ENCODE measurements around the gene PYGO2.

PYGO2 gene

DNA sequence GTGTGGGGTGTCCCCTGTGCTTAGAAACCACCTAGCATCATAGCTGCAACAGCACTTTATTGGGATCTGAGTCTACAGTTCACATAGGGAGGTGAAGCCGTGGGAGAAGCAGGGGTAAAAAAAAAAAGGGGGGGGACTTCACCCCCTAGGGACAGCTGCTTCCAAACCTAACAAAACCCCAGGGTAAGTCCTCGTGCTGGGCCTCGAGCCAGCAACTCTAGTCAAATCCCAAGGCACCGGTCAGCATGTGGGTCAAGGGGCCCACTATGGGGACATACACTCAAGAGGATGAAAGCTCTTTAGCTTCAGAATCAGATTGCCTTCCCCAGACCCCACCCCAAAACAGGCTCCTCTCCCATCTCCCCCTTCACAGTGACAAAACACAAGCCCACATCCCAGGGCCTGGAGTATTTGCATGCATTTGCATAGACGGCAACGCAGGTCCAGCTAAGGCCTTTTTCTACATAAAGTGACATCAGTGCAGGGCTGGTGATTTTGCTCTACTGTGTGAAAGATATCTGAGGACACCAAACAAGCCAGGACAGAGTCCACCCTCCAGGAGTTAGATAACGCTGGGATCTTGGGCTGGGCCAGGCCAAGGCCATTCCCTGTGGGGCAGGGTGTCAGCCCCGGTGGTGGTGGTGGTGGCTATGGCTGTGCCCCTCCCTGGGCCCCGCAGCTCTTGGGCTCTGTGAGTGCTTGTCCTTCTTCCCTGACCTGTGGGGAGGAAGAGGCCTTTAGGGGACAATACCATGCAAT, 17.0 kb downstream of the PYGO2 start:
- DNase-seq (ENCODE audit: low read depth in 2 of 2, low spot score in 1 of 2): no peak

DNA sequence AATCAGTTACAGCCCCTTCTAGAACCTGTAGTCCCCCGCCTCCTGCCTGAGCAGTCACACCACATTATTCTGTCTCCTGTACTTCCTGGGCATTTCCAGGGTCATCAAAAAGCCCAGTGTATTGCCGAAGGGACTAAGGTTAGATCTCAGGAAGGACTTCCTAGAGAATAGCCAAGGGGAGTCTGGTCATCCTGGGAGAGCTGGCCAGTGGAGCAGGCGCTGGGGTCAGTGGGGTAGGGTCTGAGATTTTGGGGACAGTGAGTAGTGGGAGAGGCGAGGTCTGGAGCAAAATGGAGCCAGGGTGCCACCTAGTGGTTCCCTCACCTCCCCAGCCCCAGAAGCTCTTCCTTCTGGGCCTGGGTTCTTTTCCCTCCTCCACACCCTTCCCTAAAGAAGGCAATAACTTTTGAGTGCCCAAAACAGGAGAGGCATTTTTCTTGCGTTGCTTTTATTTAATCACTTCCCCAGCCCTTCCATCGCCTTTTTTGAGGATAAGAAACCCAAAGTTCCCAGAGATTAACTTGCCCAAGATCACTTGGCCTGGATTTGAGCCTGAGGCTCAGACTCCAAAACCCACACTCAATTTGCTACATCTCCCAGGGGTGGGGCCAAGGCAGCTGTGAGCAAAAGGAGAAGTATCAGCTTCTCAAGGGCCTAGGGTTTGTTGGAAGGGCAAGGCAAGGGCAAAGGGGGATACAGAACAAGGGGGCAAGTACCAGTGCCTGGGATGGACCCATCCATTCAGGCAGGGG, 17.8 kb downstream of the PYGO2 start:
- no peak for DNase-seq (ENCODE audit: low read depth in 2 of 2, low spot score in 1 of 2)

DNA sequence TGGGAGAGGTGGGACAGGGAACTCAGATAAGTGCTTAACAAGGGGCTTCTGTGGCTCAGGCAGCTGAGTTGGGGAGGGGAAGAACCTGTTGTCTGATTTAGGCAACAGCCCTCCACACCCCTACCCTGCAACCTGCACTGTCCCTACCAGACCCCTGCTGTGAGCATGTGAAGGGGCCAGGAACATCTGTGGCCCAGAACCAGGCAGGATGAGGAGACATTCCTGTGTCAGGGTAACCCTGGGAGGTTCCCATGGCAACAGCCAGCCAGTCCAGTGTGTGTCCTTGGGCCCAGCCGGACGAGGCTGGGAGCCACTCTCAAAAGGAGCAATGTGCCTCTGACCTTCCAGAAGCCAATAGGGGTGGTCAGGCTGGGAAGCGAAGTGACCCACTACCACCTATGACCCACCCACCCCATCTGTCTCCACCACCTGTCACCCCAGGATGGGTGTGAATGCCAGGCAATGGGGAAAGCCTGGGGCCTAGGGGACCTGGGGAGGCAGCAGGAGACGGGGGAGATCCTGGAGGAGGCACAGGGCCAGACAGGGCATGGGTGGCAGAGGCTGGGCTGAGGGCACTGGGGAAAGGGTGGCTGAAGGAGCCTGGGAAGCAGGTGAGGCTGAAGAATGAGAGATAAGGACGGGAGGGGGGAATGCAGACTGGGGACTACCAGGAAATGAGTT, 20.1 kb downstream of the PYGO2 start:
- no peak for DNase-seq (ENCODE audit: low read depth in 2 of 2, low spot score in 1 of 2)

DNA sequence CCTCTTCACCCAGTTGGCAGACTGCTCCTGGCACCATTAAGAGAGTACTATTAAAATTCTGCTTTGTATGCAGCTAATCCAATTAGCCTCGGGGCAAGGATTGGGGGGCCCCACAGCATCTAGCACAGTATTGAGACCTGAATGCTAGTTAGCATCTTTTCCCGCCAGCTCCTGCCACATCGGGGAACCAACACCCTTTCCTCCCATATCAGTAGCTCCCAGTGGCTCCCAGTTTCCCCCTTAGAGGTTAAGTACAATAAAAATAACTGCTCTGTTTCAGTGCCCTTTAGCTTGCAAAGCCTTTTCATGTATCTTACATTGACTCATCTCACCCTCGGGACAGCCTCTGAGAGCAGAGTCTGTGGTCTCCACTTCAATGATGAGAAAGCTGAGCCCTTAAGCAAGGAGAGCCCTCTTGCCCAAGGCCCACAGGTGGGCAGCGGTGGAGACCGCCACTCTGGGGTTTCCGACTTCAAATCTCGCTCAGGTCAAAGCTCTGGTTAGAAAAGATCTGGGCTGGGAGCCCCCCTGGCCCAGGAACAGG, 20.9 kb downstream of the PYGO2 start:
- no peak for DNase-seq (ENCODE audit: low read depth in 2 of 2, low spot score in 1 of 2)

DNA sequence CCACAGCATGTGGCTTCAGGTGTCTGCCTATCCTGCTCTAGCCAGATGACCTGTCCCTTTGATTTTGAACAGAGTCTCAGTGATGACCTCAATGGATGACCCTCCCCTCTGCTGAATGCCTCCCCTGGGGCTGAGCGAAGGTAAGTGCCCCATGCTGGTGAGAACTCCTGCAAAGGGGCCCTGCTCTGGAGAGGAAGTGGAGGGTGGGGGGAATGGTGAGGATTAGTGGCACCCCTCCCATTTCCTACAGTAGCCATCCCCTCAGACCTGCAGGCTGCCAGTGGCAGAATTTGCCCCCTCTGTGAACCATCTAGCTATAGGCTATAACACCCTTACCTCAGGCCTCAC, 21.4 kb downstream of the PYGO2 start:
- no peak for DNase-seq (ENCODE audit: low read depth in 2 of 2, low spot score in 1 of 2)

DNA sequence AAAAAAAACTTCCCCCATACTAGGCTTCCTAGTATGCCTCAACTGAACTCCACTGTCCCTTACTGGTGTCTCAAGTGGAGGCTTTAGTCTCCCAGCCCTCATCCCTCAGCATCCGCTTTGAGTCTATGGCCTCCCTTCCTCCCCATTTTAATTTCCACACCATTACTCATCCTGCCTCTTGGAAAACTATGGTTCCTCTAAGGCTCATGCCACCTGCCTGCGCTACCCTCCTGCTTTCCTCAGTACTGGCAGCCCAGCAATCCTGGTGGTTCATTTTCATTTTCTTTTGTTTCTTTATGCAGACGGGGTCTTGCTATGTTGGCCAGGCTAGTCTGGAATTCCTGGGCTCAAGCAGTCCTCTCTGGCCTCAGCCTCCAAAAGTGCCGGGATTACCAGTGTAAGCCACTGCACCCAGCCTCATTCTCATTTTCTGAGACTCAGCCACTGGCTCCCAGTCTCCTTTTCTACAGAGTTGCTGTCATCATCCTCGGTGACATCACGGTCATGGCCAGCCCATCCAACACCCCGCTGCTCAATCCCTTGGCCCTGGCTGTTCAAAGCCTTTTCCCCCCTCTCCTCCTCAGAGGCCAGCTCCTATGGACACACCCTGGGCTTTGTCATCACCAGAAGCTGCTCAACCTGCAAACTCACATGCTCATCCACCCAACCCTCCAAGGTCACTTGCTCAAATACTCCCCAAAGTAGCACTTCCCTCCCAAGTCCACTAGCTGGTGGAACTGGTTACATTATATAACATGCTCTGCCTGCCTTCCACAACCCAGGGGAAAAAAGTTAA, 22.8 kb downstream of the PYGO2 start:
- no peak for DNase-seq (ENCODE audit: low read depth in 2 of 2, low spot score in 1 of 2)

DNA sequence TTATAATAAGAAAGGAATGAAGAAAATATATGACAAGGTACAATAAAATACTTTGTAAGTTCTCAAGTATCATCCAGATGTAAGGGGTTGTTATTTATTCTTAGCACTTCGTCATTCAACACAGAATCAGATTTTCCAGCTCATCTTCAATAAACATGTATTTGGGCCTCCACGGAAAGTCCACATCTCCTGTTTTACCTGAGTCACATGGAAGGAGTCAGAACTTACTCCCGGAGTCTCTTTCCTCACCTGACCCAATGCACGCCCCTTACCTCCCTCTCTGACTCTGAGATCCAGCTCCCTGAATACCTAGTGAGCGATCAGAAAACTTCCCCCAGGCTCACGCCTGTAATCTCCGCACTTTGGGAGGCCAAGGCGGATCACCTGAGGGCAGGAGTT, 23.6 kb downstream of the PYGO2 start:
- DNase-seq (ENCODE audit: low read depth in 2 of 2, low spot score in 1 of 2): no peak

DNA sequence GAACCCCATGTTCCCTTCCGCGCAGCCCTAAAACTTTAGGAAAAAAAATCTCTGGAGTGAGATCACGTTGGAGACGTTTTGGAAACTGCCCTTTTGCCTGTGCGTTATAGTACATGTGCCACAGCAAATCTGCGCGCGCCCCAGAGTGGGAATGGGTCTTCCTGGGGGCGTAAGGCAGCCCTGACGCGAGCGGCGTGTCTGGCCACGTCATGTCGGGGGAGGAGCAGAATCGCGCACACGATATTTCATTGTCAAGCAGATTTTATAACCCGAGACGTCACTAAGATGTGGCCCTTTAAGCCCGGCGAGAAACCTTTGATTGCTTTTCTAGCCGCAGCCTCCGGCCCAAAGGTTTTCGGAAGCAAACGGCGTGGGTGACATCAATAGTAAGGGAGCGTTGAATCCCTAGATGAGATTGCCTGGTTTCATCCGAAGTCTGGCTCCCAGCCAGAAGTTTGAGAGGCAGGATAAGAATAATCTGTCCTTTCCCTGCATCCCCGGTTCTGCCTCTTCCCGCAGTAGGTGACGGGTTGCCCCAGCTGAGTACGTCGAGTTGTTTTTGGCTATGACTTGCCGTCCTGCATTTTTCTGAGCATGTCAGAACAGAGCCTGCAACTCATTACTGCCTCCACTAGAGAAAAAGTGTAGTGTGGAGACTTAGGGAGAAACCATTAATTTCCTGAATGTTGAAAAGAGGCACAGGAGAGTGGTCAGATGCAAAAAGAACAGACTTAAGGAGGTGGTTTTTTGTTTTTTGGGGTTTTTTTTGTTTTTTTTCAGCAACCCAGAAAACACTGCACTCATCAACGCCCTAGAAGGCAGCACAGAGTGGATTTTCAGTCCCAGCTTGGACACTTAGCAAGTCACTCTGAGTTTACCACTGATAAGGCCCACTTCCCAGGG, 24.2 kb downstream of the PYGO2 start:
- DNase-seq (ENCODE audit: low read depth in 2 of 2, low spot score in 1 of 2): peak; percentile 72 to 75

DNA sequence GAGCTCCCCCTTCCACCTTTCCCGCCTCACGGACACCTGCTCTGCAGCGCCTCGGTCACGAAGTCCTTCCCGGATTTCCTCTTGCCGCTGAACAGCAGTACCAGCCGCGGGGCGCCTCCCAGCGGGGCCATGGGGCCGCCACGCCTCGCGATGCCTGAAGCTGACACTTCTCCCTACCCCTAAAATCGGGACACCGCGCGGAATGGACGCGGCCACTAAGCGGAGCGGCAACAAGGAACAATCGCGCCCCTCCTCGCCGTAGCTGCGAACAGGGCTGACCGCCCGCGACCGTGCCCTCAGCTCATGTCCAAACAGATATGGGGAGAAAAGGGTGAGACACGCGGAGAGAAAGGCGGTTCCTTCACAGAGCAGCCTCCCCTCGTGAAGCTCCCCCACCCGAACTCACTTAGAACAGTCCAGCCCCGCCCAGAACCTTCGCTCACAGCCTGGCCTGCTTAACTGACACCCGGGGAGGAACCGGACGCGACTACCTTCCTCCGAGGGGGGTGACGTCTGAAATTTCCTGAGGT, 25.0 kb downstream of the PYGO2 start, which contains the start of gene PMVK:
Gene PMVK, minus strand, starts transcription at position 165 of the 530 bp plus-strand sequence. Its CDS starts 34 bp downstream, at position 131.
- peak; percentile 86 to 91 for DNase-seq (ENCODE audit: low read depth in 2 of 2, low spot score in 1 of 2)

DNA sequence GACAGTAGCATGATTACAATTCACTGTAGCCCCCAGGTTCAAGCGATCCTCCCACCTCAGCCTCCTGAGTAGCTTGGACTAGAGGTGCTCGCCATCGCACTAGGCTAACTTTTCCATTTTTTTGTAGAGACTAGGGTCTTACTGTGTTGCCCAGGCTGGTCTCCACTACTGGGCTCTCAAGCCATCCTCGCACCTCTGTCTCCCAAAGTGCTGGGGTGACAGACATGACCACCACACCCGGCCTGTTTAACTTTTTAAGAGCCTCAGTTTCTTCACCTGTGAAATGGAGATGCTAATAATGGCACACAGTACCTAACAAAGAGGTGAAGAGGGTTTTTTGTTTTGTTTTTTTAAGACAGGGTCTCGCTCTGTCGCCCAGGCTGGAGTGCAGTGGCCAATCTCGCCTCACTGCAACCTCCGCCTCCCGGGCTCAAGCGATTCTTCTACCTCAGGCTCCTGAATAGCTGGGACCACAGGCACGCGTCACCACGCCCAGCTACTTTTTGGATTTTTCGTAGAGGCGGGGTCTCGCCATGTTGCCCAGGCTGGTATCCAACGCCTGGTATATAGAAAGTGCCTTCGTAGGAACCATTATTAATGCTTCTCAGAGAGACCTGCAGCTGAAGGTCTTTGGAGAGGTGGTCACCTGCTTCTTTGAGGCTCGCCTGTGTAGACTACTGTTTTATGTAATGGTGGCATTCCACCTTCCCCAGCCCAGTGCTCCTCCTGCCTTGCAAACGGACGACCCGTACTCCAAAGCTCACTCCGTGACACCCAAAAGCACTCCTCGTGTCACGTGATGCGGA, 25.6 kb downstream of the PYGO2 start:
- no peak for DNase-seq (ENCODE audit: low read depth in 2 of 2, low spot score in 1 of 2)

DNA sequence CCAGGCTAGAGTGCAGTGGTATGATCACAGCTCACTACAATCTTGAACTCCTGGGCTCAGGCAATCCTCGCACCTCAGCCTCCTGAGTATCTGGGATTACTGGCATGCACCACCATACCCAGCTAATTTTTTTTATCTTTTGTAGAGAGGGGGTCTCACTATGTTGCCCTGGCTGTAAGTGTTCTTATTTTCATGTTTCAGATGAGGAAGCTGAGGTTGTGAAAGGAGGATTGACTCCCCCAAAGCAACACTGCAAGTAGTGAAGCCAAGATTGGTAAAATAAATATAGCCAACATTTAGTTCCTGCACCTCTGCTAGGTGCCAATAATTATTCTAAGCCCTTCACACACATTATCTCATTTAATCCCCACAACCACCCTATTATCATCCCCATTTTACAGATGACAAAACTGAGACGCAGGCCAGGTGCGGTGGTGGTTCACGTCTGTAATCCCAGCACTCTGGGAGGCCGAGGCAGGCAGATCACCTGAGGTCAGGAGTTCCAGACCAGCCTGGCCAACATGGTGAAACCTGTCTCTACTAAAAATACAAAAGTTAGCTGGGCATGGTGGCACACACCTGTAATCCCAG, 27.1 kb downstream of the PYGO2 start:
- no peak for DNase-seq (ENCODE audit: low read depth in 2 of 2, low spot score in 1 of 2)

DNA sequence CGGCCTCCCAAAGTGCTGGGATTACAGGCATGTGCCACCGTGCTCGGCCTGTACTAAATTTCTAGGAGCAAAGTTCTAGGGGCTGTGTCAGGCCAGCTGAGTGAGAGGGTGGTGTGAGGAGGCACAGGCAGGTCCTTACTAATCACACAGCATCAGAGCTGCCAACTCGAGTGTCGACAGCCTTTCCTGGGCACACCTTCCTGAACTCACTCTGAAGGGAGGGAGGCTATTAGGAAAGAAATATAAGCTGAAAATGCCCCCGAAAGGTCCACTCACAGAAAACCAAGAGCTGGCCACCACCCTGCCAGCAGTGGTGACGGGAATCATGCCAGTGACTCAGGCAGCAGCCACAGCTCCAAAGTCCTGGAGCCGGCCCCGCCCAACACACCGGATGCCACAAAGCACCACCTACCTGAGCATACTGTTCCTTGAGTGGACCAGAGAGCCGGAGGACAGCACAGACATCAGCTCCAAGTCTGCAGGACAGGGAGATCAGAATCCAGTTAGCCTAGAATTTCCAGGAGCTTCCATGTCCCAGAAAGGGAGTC, 29.6 kb downstream of the PYGO2 start:
- DNase-seq (ENCODE audit: low read depth in 2 of 2, low spot score in 1 of 2): no peak

DNA sequence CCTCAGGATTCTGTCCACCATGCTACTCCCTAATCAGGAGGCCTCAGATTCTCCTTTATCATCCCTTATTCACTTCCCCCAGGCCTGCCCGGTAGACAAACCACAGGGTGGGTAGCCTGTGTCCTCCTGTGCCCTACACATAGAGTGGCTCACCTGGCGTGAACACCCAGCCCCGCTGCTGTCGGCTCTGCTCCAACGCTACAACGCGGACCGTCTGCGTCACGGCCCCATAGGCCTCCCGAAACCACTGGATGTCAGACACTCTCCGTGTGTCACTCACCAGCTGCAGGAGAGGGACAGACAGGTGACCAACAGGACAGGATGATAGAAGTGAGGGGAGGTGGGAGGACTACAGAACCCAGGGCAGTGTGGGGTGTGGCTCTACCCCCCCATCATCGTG, 35.4 kb downstream of the PYGO2 start:
- no peak for DNase-seq (ENCODE audit: low read depth in 2 of 2, low spot score in 1 of 2)

DNA sequence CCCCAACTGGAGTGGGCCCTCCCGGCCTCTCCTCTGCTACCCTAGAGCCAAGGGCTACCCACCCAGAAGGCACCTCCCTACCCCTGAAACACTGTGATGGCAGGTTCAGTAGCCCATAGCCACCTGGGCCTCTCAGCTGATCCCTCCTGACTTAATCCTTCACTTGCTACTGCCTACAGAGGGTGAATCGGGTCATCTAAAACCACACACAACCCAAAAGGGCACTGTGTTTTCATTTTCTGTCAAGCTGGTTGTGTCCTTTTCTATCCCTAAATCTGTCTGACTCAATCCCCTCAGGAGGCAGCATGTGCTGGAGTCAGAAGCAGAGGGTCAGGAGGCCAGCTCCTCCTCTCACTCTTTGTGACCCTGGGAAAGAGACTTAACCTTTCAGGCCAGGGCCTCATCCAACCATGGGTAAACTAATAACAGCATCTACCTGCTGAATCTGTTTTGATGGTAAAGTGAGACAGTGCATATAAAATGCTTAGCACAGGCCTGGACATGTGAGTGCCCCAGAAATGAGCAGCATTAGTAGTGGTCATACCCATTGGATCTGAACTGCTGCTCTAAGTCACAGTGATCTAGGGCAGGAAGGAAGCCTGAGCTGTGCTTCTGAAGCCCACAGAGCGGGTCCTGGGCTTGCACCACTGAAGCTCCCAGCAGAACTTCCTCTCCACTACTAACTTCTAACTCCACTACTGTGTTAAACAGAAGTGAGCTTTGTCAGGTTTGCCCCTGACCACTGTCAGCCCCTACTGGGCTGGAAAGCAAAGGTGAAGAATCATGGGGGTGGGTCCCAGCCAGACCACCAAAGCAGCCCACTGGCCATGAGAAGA, 36.0 kb downstream of the PYGO2 start:
- DNase-seq (ENCODE audit: low read depth in 2 of 2, low spot score in 1 of 2): no peak

DNA sequence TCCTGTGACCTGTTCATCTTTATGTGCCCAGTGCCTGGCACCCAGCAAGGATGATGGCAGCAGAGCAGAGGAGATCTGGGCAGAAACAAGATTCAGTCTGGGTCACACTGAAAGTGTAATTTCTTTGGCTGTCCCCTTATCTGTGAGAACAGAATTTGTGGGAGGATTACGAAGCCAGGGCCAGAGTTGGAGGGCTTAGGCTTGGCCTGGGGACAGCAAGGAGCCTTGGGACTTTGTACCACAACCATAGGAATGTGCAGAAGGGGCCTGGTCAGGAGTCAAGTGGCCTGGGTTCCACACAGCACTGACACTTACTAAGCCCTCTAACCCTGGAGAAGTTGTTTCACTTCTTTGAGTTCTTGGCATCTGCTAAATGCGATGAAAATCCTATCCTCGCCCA, 37.9 kb downstream of the PYGO2 start:
- no peak for DNase-seq (ENCODE audit: low read depth in 2 of 2, low spot score in 1 of 2)

DNA sequence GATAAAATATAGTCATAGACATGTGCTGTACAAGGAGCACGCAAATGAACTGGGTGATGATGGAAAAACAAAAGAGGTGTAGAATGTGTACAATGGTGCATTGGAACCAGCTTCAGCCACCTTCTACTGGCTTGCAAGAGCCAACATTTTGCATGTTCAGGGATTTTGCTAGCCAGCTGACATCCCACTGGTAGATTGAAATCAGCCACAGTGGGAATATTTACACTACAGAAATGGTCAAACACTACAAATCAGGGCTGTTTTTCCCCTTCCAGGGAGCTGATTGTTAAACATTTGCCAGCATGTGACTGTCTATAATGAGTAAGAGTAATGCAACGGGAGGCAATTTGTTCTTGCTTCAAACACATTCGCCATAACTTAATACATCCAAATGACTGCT, 48.3 kb downstream of the PYGO2 start:
- DNase-seq (ENCODE audit: low read depth in 2 of 2, low spot score in 1 of 2): no peak

DNA sequence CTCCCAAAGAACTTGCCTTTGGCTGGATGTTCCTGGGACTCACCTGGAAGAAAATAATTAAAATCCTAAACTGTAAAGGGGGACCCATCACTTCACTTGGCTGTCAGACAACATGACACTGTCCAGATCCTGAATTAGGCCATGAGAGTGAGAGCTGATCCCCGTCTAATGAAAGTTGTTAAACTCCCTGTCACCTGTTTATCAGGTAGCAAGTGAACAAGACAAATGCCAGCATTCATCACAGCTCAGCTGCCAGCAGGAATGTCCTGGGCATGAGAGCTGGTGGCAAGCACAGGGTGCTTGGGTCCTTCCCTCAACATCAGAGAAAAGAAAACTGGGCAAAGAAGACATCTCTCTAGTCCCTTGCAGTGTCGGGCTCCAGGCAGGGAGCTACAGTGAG, 48.8 kb downstream of the PYGO2 start:
- DNase-seq (ENCODE audit: low read depth in 2 of 2, low spot score in 1 of 2): no peak

Measured in stimulated activated CD8-positive, alpha-beta memory T cell treated with anti-CD3 and anti-CD28 coated beads, Interleukin-4, amount 100 ng/mL, for 1 hour (primary cell).